Measurements from ENCODE around the gene SLC2A13. TPM values are rescaled to one million over a fixed set of nuclear protein-coding genes. Genes with fewer than 3 reads are reported as not detected.

Gene SLC2A13
- total RNA-seq, 1 donor from 2014 or later = 6.9 TPM

- Mint-ChIP-seq H3K36me3 (ENCODE audit: unreplicated experiment) (no peaks in the 10 kb centered on the region), H3K27ac (ENCODE audit: unreplicated experiment) (no peak overlapping the region), H3K4me1 (ENCODE audit: unreplicated experiment) (no peaks in the 10 kb centered on the region), H3K9me3 (ENCODE audit: unreplicated experiment) (no peaks in the 10 kb centered on the region), H3K4me3 (ENCODE audit: unreplicated experiment) (no peak overlapping the region), H3K27me3 (ENCODE audit: unreplicated experiment) (no peaks in the 10 kb centered on the region)
- no peak for DNase-seq (ENCODE audit: extremely low spot score, unreplicated experiment)
- TF ChIP-seq CTCF (IDR thresholded peaks at IDR 0.05) = no peak
These were observed 230.2 kb downstream of the SLC2A13 start for GRCh38 chr12:39875721-39876120.

- H3K4me3 Mint-ChIP-seq (ENCODE audit: unreplicated experiment) = no peak overlapping the region
- TF ChIP-seq CTCF (IDR thresholded peaks at IDR 0.05) = no peak
- H3K4me1 Mint-ChIP-seq (ENCODE audit: unreplicated experiment) = no peaks in the 10 kb centered on the region
- H3K36me3 Mint-ChIP-seq (ENCODE audit: unreplicated experiment) = no peaks in the 10 kb centered on the region
- DNase-seq (ENCODE audit: extremely low spot score, unreplicated experiment) = no peak
- H3K9me3 Mint-ChIP-seq (ENCODE audit: unreplicated experiment) = no peaks in the 10 kb centered on the region
- no peak overlapping the region for H3K27ac Mint-ChIP-seq (ENCODE audit: unreplicated experiment)
- H3K27me3 Mint-ChIP-seq (ENCODE audit: unreplicated experiment) = no peaks in the 10 kb centered on the region
These were observed 231.1 kb downstream of the SLC2A13 start for GRCh38 chr12:39874785-39875184.

- Mint-ChIP-seq H3K36me3 (ENCODE audit: unreplicated experiment) (no peaks in the 10 kb centered on the region), H3K27me3 (ENCODE audit: unreplicated experiment) (no peaks in the 10 kb centered on the region), H3K9me3 (ENCODE audit: unreplicated experiment) (no peaks in the 10 kb centered on the region), H3K27ac (ENCODE audit: unreplicated experiment) (no peak overlapping the region), H3K4me3 (ENCODE audit: unreplicated experiment) (no peak overlapping the region), H3K4me1 (ENCODE audit: unreplicated experiment) (no peaks in the 10 kb centered on the region)
- no peak for TF ChIP-seq CTCF (IDR thresholded peaks at IDR 0.05)
- no peak for DNase-seq (ENCODE audit: extremely low spot score, unreplicated experiment)
These were observed 232.8 kb downstream of the SLC2A13 start for GRCh38 chr12:39873065-39873464.

DNA sequence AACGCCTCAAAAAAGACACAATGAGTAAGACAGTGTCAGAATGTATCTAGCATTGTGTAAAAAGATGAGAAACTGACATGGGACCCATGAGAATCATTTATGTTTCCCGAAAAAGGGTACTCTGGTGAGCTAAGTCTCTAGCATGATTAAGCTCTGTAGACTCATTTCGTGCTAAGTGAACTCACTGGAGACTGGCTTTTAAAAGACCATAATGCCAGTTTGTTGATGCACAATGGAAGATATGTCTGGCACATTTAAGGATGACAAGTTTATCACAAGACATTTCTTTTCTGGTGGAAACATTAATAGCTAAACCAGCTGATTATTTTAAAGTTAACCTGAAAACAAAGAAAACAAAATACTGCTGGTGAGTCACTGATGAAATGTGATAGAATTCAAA lies 233.5 kb downstream of the SLC2A13 start:
- no peaks in the 10 kb centered on the region for H3K36me3 Mint-ChIP-seq (ENCODE audit: unreplicated experiment)
- no peak overlapping the region for H3K4me3 Mint-ChIP-seq (ENCODE audit: unreplicated experiment)
- H3K27ac Mint-ChIP-seq (ENCODE audit: unreplicated experiment) = no peak overlapping the region
- H3K27me3 Mint-ChIP-seq (ENCODE audit: unreplicated experiment) = no peaks in the 10 kb centered on the region
- TF ChIP-seq CTCF (IDR thresholded peaks at IDR 0.05) = no peak
- no peak for DNase-seq (ENCODE audit: extremely low spot score, unreplicated experiment)
- H3K4me1 Mint-ChIP-seq (ENCODE audit: unreplicated experiment) = no peaks in the 10 kb centered on the region
- H3K9me3 Mint-ChIP-seq (ENCODE audit: unreplicated experiment) = no peaks in the 10 kb centered on the region

- H3K27me3 Mint-ChIP-seq (ENCODE audit: unreplicated experiment) = no peaks in the 10 kb centered on the region
- DNase-seq (ENCODE audit: extremely low spot score, unreplicated experiment) = no peak
- no peaks in the 10 kb centered on the region for H3K9me3 Mint-ChIP-seq (ENCODE audit: unreplicated experiment)
- no peaks in the 10 kb centered on the region for H3K4me1 Mint-ChIP-seq (ENCODE audit: unreplicated experiment)
- no peak for TF ChIP-seq CTCF (IDR thresholded peaks at IDR 0.05)
- H3K4me3 Mint-ChIP-seq (ENCODE audit: unreplicated experiment) = no peak overlapping the region
- no peaks in the 10 kb centered on the region for H3K36me3 Mint-ChIP-seq (ENCODE audit: unreplicated experiment)
- no peak overlapping the region for H3K27ac Mint-ChIP-seq (ENCODE audit: unreplicated experiment)
These were observed 237.6 kb downstream of the SLC2A13 start for GRCh38 chr12:39868328-39868725.
